ENCODE data around the gene BRD3OS. TPM values are rescaled to one million over a fixed set of nuclear protein-coding genes. Genes with fewer than 3 reads are reported as not detected.
A peak's percentile ranks its signal among the peaks of the same experiment; 100 is the strongest.

The BRD3OS gene
- total RNA-seq, 3 donors from 2014 or later = 11.1 to 14.4 (median 11.4) TPM

GRCh38 chr9:134054891-134055811 lies 29.9 kb downstream of the BRD3OS start:
- peaks cover 8% of the 10 kb centered on the region for H3K36me3 ChIP-seq
- peaks cover 19 to 21% of the 10 kb centered on the region in 2 donors for H3K4me1 ChIP-seq
- no peaks in the 10 kb centered on the region for H3K9me3 ChIP-seq
- peak overlapping the region in 1 of 3 donors; percentile 52 for H3K4me3 ChIP-seq
- H3K27me3 ChIP-seq = no peaks in the 10 kb centered on the region
- no peak for DNase-seq (ENCODE audit: low spot score in 2 of 2)
- peak overlapping the region; percentile 16 to 42 for H3K27ac ChIP-seq
- no peak for TF ChIP-seq POLR2A (IDR thresholded peaks at IDR 0.05)
- intact Hi-C loops (cut with DNase I; ENCODE audit: low total_unique reads) = loop anchor here (5.0 kb wide), 1 partner anchor 1133 kb away; no protein-coding TSS in a partner anchor

DNA sequence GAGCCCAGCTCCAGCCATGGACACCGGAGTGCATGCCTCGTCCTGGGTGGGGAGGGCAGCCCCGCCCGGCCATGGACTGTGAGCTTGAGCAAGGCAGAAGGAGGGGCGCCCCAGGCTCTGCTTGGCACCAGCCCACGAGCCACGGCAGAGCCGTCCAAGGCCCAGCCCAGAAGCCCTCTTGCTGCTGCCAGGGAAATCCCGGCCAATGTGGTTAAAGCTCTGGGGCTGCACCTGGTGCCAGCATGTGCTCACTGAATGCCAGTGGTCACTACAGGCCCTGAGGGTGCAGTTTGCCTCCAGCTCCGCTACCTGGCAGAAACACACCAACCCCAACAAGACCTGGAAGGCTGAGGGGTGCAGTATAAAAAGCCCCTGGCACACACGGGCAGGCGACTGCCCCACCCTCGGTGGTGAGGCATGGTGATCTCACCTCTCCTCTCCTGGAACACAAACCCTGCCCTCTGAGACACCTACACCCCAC lies 30.7 kb downstream of the BRD3OS start:
- peak overlapping the region; percentile 16 to 42 for H3K27ac ChIP-seq
- H3K27me3 ChIP-seq = no peaks in the 10 kb centered on the region
- peak; percentile 72 to 77 for DNase-seq (ENCODE audit: low spot score in 2 of 2)
- H3K4me3 ChIP-seq = peak overlapping the region in 2 of 3 donors; percentile 4 to 52
- intact Hi-C loops (cut with DNase I; ENCODE audit: low total_unique reads) = loop anchor here (5.0 kb wide), 1 partner anchor 1134 kb away; no protein-coding TSS in a partner anchor
- peaks cover 8% of the 10 kb centered on the region for H3K36me3 ChIP-seq
- TF ChIP-seq POLR2AphosphoS5 (IDR thresholded peaks at IDR 0.05) (no peak), POLR2A (IDR thresholded peaks at IDR 0.05) (no peak), CTCF (IDR thresholded peaks at IDR 0.05) (no peak)
- no peaks in the 10 kb centered on the region for H3K9me3 ChIP-seq
- peaks cover 20 to 21% of the 10 kb centered on the region in 2 donors for H3K4me1 ChIP-seq

DNA sequence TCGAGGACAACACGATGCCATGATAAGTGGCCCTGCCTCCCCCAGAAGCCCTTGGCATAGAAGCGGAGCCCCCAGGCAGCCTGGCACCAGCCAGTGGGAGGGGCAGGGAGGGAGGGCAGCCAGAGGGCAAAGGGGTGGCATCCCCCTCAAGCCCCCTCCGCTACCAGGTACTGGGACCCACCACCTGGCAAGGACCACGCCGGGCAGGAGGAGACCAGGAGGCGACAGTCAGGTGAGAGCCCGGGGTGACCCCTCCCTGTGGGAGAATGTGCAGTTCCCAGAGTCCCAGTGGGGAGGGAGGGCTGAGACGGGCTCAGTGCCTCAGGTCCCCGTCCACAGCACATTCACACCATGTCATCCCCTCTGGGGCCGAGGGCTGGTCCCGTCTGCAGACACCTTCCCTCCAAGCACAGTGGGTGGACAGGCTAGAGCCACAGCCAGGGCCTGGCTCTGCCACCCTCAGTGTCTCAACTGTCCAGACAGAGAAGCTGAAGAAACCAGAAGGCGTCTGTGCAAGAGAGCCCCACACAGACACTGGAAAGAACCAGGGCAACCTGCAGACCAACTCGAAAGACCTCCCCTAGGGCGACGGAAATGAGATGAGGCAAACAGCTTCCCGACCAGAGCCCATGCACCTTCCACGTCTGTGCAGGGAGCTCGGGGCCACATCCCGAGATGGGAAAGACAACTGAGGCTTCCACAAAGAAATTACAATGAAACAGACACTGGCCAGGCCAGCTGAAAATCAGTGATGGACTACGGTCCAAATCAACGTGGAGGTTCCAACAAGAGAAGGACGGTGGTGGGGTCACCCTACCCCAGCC lies 31.4 kb downstream of the BRD3OS start:
- Histone ChIP-seq H3K27me3 (no peaks in the 10 kb centered on the region), H3K9me3 (no peaks in the 10 kb centered on the region), H3K27ac (peak overlapping the region; percentile 16 to 21), H3K4me3 (peak overlapping the region in 2 of 3 donors; percentile 4 to 52), H3K4me1 (peaks cover 21 to 26% of the 10 kb centered on the region in 2 donors), H3K36me3 (peaks cover 8% of the 10 kb centered on the region)
- intact Hi-C loops (cut with DNase I; ENCODE audit: low total_unique reads) = loop anchor here (5.0 kb wide), 1 partner anchor 1134 kb away; no protein-coding TSS in a partner anchor
- no peak for DNase-seq (ENCODE audit: low spot score in 2 of 2)
- TF ChIP-seq POLR2AphosphoS5 (IDR thresholded peaks at IDR 0.05) (no peak), POLR2A (IDR thresholded peaks at IDR 0.05) (no peak), CTCF (IDR thresholded peaks at IDR 0.05) (no peak)

DNA sequence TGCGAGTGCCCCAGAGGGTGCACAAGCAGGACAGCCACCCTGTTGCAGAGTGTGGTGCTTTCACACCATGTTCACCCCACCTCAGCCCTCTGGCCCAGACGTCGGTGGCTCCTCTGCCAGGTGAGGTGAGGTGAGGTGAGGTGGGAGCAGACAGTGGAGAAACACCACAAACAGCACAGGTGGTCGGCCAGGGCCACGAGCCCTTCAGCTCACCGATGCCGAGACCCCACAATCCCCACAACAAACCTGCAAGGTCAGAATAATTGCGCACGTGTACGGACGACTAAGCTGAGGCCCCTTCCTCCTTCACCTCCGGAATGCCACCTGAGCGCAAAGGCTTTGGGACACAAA lies 32.0 kb downstream of the BRD3OS start:
- intact Hi-C loops (cut with DNase I; ENCODE audit: low total_unique reads) = loop anchor here (5.0 kb wide), 1 partner anchor 1135 kb away; no protein-coding TSS in a partner anchor
- H3K4me1 ChIP-seq = peaks cover 27 to 29% of the 10 kb centered on the region in 2 donors
- H3K4me3 ChIP-seq = no peak overlapping the region
- H3K27ac ChIP-seq = no peak overlapping the region
- no peak for DNase-seq (ENCODE audit: low spot score in 2 of 2)
- H3K9me3 ChIP-seq = no peaks in the 10 kb centered on the region
- no peak for TF ChIP-seq POLR2A (IDR thresholded peaks at IDR 0.05)
- TF ChIP-seq POLR2AphosphoS5 (IDR thresholded peaks at IDR 0.05) = no peak
- TF ChIP-seq CTCF (IDR thresholded peaks at IDR 0.05) = no peak
- H3K36me3 ChIP-seq = peaks cover 8% of the 10 kb centered on the region
- no peaks in the 10 kb centered on the region for H3K27me3 ChIP-seq

All from breast epithelium (tissue), 4 donors.